HL-60 (cell line): Measurements from ENCODE around the gene TNFRSF21.

Experiments
- CTCF ChIP-seq: IDR thresholded peaks from one replicate; pipeline ENCODE4 v1.5.1; 2011; ENCODE audit warnings: low read length, control low read depth, inconsistent platforms; ENCODE audit not compliant: insufficient read depth
- GABPA ChIP-seq: IDR thresholded peaks from 2 replicates; pipeline ENCODE4 v1.6.1; 2012; ENCODE audit warnings: low read depth
- POLR2AphosphoS5 ChIP-seq: IDR thresholded peaks from 2 replicates; pipeline ENCODE4 v1.6.1; 2012; ENCODE audit warnings: low read depth
- REST ChIP-seq: IDR thresholded peaks from 2 replicates; pipeline ENCODE4 v1.6.1; 2012; ENCODE audit warnings: low read depth; ENCODE audit not compliant: insufficient replicate concordance

- TF ChIP-seq CTCF, result no peak
- TF ChIP-seq POLR2AphosphoS5, result no peak
- TF ChIP-seq GABPA, result no peak
- TF ChIP-seq REST, result no peak
Observed at GRCh38 chr6:47288267-47289090, 21.2 kb downstream of the TNFRSF21 start.
